DND-41 (cell line): Measurements from ENCODE around the gene TBC1D17.

ENCODE experiments used
- ATAC-seq: fragments of 200-7000 bp; cut with Tn5 transposase; 3 replicates; pipeline ENCODE4 v1.9.1; 2021; ENCODE audit warnings: low read depth; ENCODE audit not compliant: insufficient read depth
- DNase-seq: peaks from one replicate; pipeline ENCODE4 v3.0.0-alpha.2; 2020
- H2AFZ ChIP-seq: 2 replicates; pipeline ENCODE4 v1.6.0; 2012; ENCODE audit warnings: low read depth, low read length
- H3K27ac ChIP-seq: 2 replicates; pipeline ENCODE4 v1.5.1; 2012; ENCODE audit warnings: low read length, inconsistent platforms
- H3K27me3 ChIP-seq: fragments of 200-600 bp; sonication (generic); 2 replicates; pipeline ENCODE4 v1.6.0; 2012; ENCODE audit warnings: low read length, mild to moderate bottlenecking, inconsistent platforms; ENCODE audit not compliant: insufficient read depth, poor library complexity
- H3K36me3 ChIP-seq: 2 replicates; pipeline ENCODE4 v1.5.1; 2012; ENCODE audit warnings: low read length, inconsistent platforms; ENCODE audit not compliant: insufficient read depth
- H3K4me1 ChIP-seq: 2 replicates; pipeline ENCODE4 v1.5.1; 2012; ENCODE audit warnings: mild to moderate bottlenecking, low read length; ENCODE audit not compliant: insufficient read depth
- H3K4me2 ChIP-seq: 2 replicates; pipeline ENCODE4 v1.6.0; 2012; ENCODE audit warnings: mild to moderate bottlenecking, moderate library complexity, low read length, inconsistent platforms; ENCODE audit not compliant: insufficient read depth
- H3K4me3 ChIP-seq, 2 experiments: fragments of 200-600 bp in 1 of 2; shearing (Covaris generic) in 1 of 2; 2 replicates each; pipeline ENCODE4 v1.5.1; 2012 to 2016; ENCODE audit warnings: inconsistent platforms in 2 of 2, low read length in 2 of 2, mild to moderate bottlenecking in 2 of 2, low read depth in 1 of 2, moderate library complexity in 1 of 2
- H3K79me2 ChIP-seq: 2 replicates; pipeline ENCODE4 v1.6.0; 2012; ENCODE audit warnings: low read length, inconsistent platforms; ENCODE audit not compliant: insufficient read depth
- H3K9ac ChIP-seq: 2 replicates; pipeline ENCODE4 v1.6.0; 2012; ENCODE audit warnings: low read depth, mild to moderate bottlenecking, inconsistent platforms, low read length, moderate library complexity
- H3K9me3 ChIP-seq: 2 replicates; pipeline ENCODE4 v1.5.1; 2012; ENCODE audit warnings: low read length, moderate library complexity, mild to moderate bottlenecking, inconsistent platforms; ENCODE audit not compliant: insufficient read depth, severe bottlenecking
- H4K20me1 ChIP-seq: 2 replicates; pipeline ENCODE4 v1.6.0; 2012; ENCODE audit warnings: low read length; ENCODE audit not compliant: insufficient read depth
- CTCF ChIP-seq: IDR thresholded peaks from 2 replicates; pipeline ENCODE4 v1.5.1; 2012; ENCODE audit warnings: borderline replicate concordance, low read length, moderate library complexity, mild to moderate bottlenecking; ENCODE audit not compliant: poor library complexity, severe bottlenecking; ENCODE audit errors: extremely low read depth
- EZH2 ChIP-seq: IDR thresholded peaks from 3 replicates; pipeline ENCODE4 v1.6.1; 2012; ENCODE audit warnings: borderline replicate concordance, low read depth, mild to moderate bottlenecking, moderate library complexity, low read length, inconsistent platforms; ENCODE audit not compliant: severe bottlenecking

The TBC1D17 gene

GRCh38 chr19:49873834-49874233, 3.7 kb upstream of the TBC1D17 start:
- DNase-seq (no peak), ATAC-seq (no peak)
- H3K36me3 ChIP-seq, result peaks cover 20% of the 10 kb centered on the region
- H3K9ac ChIP-seq, result peak overlapping the region; percentile 12; the same call in 1 of the 2 replicates
- H3K9me3 ChIP-seq, result no peaks in the 10 kb centered on the region
- H4K20me1 ChIP-seq, result no peaks in the 10 kb centered on the region; the same call in 1 of the 2 replicates
- TF ChIP-seq CTCF (no peak), EZH2 (no peak)
- no peak overlapping the region for H3K4me3 ChIP-seq
- no peak overlapping the region for H3K4me2 ChIP-seq
- H3K27ac ChIP-seq, result no peak overlapping the region
- peaks cover 47% of the 10 kb centered on the region for H3K4me1 ChIP-seq
- H2AFZ ChIP-seq, result no peak overlapping the region
- no peaks in the 10 kb centered on the region for H3K27me3 ChIP-seq
- H3K79me2 ChIP-seq, result peaks cover 35% of the 10 kb centered on the region

- H3K4me3 ChIP-seq, result no peak overlapping the region
- H4K20me1 ChIP-seq, result no peaks in the 10 kb centered on the region; the same call in 1 of the 2 replicates
- H3K4me1 ChIP-seq, result peaks cover 51% of the 10 kb centered on the region
- no peak for ATAC-seq
- peak overlapping the region; percentile 93 for H3K9ac ChIP-seq
- no peak for DNase-seq
- H2AFZ ChIP-seq, result no peak overlapping the region
- H3K79me2 ChIP-seq, result peaks cover 39% of the 10 kb centered on the region
- H3K27ac ChIP-seq, result no peak overlapping the region
- no peak for TF ChIP-seq EZH2
- no peak for TF ChIP-seq CTCF
- H3K36me3 ChIP-seq, result peaks cover 27% of the 10 kb centered on the region
- no peaks in the 10 kb centered on the region for H3K9me3 ChIP-seq
- H3K4me2 ChIP-seq, result peak overlapping the region; percentile 98
- no peaks in the 10 kb centered on the region for H3K27me3 ChIP-seq
Measured at GRCh38 chr19:49874503-49875157, 2.9 kb upstream of the TBC1D17 start.

GRCh38 chr19:49875177-49875576, 2.3 kb upstream of the TBC1D17 start:
- H3K4me3 ChIP-seq, result peak overlapping the region in 1 of 2 experiments; percentile 86; a peak in 3 of 4 replicates
- ATAC-seq (no peak), DNase-seq (no peak)
- H3K9ac ChIP-seq, result peak overlapping the region; percentile 93
- H3K4me1 ChIP-seq, result peaks cover 47% of the 10 kb centered on the region
- H4K20me1 ChIP-seq, result no peaks in the 10 kb centered on the region; the same call in 1 of the 2 replicates
- peaks cover 29% of the 10 kb centered on the region for H3K36me3 ChIP-seq
- no peak for TF ChIP-seq CTCF
- no peak for TF ChIP-seq EZH2
- no peaks in the 10 kb centered on the region for H3K9me3 ChIP-seq
- no peak overlapping the region for H2AFZ ChIP-seq
- H3K4me2 ChIP-seq, result peak overlapping the region; percentile 98
- H3K79me2 ChIP-seq, result peaks cover 39% of the 10 kb centered on the region
- peak overlapping the region; percentile 99 for H3K27ac ChIP-seq
- H3K27me3 ChIP-seq, result no peaks in the 10 kb centered on the region
